ENCODE data around the gene WNT1. TPM values are rescaled to one million over a fixed set of nuclear protein-coding genes. Genes with fewer than 3 reads are reported as not detected.

Gene WNT1
- total RNA-seq, 2 donors from 2014 or later: not detected

DNA sequence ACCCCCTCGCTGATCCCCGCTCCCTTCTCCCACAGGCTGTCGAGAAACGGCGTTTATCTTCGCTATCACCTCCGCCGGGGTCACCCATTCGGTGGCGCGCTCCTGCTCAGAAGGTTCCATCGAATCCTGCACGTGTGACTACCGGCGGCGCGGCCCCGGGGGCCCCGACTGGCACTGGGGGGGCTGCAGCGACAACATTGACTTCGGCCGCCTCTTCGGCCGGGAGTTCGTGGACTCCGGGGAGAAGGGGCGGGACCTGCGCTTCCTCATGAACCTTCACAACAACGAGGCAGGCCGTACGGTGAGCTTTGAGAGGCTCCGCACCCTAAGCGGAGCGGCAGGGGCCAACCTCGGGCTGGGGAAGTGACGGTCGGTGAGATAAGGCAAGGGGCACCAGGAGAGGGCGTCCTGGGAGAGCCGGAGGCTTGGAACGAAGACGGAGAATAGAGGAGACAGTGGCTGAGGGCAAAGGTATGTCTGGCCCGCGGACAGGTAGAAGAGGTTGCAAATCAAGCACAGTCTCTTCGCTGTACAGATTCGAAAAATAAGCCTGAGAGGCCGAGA is 2.3 kb downstream of the WNT1 start:
- Mint-ChIP-seq H3K4me3 (peak overlapping the region; percentile 87), H3K27me3 (peaks cover 26 to 49% of the 10 kb centered on the region in 2 donors), H3K4me1 (ENCODE audit: low read depth in 2 of 2) (peaks cover 43 to 44% of the 10 kb centered on the region in 2 donors), H3K27ac (peak overlapping the region in 1 of 2 donors; percentile 31), H3K36me3 (no peaks in the 10 kb centered on the region), H3K9me3 (no peaks in the 10 kb centered on the region)
- DNase-seq (ENCODE audit: low spot score) (no peak), ATAC-seq (no peak)

GRCh38 chr12:48980953-48981756 is 3.0 kb downstream of the WNT1 start:
- H3K36me3 Mint-ChIP-seq: no peaks in the 10 kb centered on the region
- peaks cover 31 to 51% of the 10 kb centered on the region in 2 donors for H3K27me3 Mint-ChIP-seq
- ATAC-seq: peak; percentile 43 to 59

GRCh38 chr12:48981757-48982157 is 3.6 kb downstream of the WNT1 start:
- Mint-ChIP-seq H3K4me3 (peak overlapping the region; percentile 87), H3K9me3 (no peaks in the 10 kb centered on the region), H3K36me3 (no peaks in the 10 kb centered on the region), H3K27ac (peak overlapping the region; percentile 34 to 66), H3K27me3 (peaks cover 33 to 53% of the 10 kb centered on the region in 2 donors), H3K4me1 (ENCODE audit: low read depth in 2 of 2) (peaks cover 43 to 44% of the 10 kb centered on the region in 2 donors)
- ATAC-seq (no peak), DNase-seq (ENCODE audit: low spot score) (no peak)

More at GRCh38 chr12:48980953-48981756, 3.0 kb downstream of the WNT1 start:
- Mint-ChIP-seq H3K9me3 (no peaks in the 10 kb centered on the region), H3K4me1 (ENCODE audit: low read depth in 2 of 2) (peaks cover 43 to 44% of the 10 kb centered on the region in 2 donors), H3K4me3 (peak overlapping the region; percentile 87), H3K27ac (peak overlapping the region; percentile 34 to 66)
- DNase-seq (ENCODE audit: low spot score): peak; percentile 63

DNA sequence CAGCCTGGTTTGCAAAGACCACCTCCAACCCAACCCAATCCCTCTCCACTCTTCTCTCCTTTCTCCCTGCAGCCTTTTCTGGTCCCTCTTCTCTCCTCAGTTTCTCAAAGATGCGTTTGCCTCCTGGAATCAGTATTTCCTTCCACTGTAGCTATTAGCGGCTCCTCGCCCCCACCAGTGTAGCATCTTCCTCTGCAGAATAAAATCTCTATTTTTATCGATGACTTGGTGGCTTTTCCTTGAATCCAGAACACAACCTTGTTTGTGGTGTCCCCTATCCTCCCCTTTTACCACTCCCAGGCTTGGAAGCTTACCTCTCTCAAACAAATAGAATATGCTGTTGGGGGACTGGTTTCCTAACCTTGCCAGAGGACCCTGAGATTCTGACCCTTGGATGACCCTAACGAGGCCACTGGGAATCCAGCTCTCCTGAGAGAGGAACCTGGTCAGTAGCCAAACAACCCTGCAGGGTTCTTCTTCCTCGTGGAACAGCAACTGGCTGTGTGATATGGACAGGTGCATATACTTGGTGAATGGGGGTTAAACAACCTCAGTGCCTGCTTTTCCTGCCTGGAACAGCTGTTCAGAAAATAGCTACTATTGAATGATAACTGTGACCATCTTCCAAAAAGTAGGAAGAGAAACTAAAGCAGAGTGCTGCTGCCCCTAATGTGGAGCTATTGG is 4.4 kb downstream of the WNT1 start:
- Mint-ChIP-seq H3K27me3 (peaks cover 30 to 48% of the 10 kb centered on the region in 2 donors), H3K27ac (peak overlapping the region; percentile 34 to 66), H3K9me3 (no peaks in the 10 kb centered on the region), H3K36me3 (no peaks in the 10 kb centered on the region), H3K4me1 (ENCODE audit: low read depth in 2 of 2) (peaks cover 37 to 39% of the 10 kb centered on the region in 2 donors), H3K4me3 (peak overlapping the region; percentile 87)
- DNase-seq (ENCODE audit: low spot score) (no peak), ATAC-seq (no peak)

GRCh38 chr12:48985475-48985897 is 7.4 kb downstream of the WNT1 start:
- no peaks in the 10 kb centered on the region for H3K36me3 Mint-ChIP-seq
- no peak for ATAC-seq
- DNase-seq (ENCODE audit: low spot score): no peak
- H3K27me3 Mint-ChIP-seq: peaks cover 49% of the 10 kb centered on the region in 2 donors
- peaks cover 28% of the 10 kb centered on the region in 2 donors for H3K4me1 Mint-ChIP-seq (ENCODE audit: low read depth in 2 of 2)
- H3K9me3 Mint-ChIP-seq: no peaks in the 10 kb centered on the region
- H3K4me3 Mint-ChIP-seq: no peak overlapping the region
- peak overlapping the region in 1 of 2 donors; percentile 48 for H3K27ac Mint-ChIP-seq

DNA sequence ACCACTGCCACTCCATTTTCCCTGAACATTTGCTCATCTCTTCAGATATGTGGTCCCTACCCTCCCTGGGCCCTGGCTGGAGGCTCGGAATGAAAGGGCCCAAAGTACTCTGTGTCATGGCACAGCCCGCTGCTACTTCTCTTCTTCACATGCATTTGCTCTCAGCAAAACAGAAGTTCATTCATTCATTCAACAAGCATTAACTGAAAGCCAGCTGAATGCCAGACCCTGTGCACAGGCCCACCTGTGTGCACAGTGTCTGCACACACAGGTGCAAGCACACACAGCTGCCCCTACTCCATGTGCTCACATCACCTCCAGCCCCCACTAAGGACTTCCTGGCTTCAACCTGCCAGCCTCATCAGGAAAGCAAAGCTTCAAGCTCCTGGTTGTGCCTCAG is 7.8 kb downstream of the WNT1 start:
- no peak for DNase-seq (ENCODE audit: low spot score)
- peak overlapping the region in 1 of 2 donors; percentile 48 for H3K27ac Mint-ChIP-seq
- no peak for ATAC-seq
- peaks cover 25 to 26% of the 10 kb centered on the region in 2 donors for H3K4me1 Mint-ChIP-seq (ENCODE audit: low read depth in 2 of 2)
- H3K36me3 Mint-ChIP-seq: no peaks in the 10 kb centered on the region
- H3K9me3 Mint-ChIP-seq: no peaks in the 10 kb centered on the region
- H3K4me3 Mint-ChIP-seq: no peak overlapping the region
- H3K27me3 Mint-ChIP-seq: peaks cover 49 to 51% of the 10 kb centered on the region in 2 donors

GRCh38 chr12:48986720-48987291 is 8.7 kb downstream of the WNT1 start:
- ATAC-seq: no peak

GRCh38 chr12:48988030-48988649 is 10.0 kb downstream of the WNT1 start:
- Mint-ChIP-seq H3K9me3 (no peaks in the 10 kb centered on the region), H3K27ac (no peak overlapping the region), H3K27me3 (peaks cover 33 to 37% of the 10 kb centered on the region in 2 donors), H3K4me1 (ENCODE audit: low read depth in 2 of 2) (peaks cover 10 to 12% of the 10 kb centered on the region in 2 donors), H3K4me3 (no peak overlapping the region), H3K36me3 (no peaks in the 10 kb centered on the region)
- ATAC-seq (peak; percentile 71 to 83), DNase-seq (ENCODE audit: low spot score) (peak; percentile 74)

More at GRCh38 chr12:48986720-48987291, 8.7 kb downstream of the WNT1 start:
- no peaks in the 10 kb centered on the region for H3K9me3 Mint-ChIP-seq
- peaks cover 19% of the 10 kb centered on the region in 2 donors for H3K4me1 Mint-ChIP-seq (ENCODE audit: low read depth in 2 of 2)
- no peak overlapping the region for H3K4me3 Mint-ChIP-seq
- H3K27me3 Mint-ChIP-seq: peaks cover 43 to 46% of the 10 kb centered on the region in 2 donors
- DNase-seq (ENCODE audit: low spot score): no peak
- no peaks in the 10 kb centered on the region for H3K36me3 Mint-ChIP-seq
- H3K27ac Mint-ChIP-seq: no peak overlapping the region

DNA sequence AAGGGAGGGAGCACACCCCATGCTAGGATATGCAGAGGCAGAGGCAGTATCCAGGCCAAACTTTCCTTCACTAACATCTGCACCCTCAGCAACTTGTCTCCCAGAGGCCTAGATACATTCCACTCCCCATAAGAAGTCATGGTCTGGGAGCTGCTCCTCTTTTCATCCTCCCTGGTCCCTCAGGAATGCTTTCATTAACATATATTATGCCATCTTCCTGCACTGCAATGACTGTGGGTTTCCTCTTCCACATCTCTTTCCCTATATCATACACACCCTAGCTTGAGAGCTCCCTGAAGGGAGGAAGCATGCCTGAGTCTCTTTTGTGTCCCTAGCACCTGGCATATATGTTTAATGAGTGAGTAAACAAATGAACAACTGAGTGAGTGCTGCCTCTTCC is 12.4 kb downstream of the WNT1 start:
- peaks cover 15 to 21% of the 10 kb centered on the region in 2 donors for H3K4me1 Mint-ChIP-seq (ENCODE audit: low read depth in 2 of 2)

DNA sequence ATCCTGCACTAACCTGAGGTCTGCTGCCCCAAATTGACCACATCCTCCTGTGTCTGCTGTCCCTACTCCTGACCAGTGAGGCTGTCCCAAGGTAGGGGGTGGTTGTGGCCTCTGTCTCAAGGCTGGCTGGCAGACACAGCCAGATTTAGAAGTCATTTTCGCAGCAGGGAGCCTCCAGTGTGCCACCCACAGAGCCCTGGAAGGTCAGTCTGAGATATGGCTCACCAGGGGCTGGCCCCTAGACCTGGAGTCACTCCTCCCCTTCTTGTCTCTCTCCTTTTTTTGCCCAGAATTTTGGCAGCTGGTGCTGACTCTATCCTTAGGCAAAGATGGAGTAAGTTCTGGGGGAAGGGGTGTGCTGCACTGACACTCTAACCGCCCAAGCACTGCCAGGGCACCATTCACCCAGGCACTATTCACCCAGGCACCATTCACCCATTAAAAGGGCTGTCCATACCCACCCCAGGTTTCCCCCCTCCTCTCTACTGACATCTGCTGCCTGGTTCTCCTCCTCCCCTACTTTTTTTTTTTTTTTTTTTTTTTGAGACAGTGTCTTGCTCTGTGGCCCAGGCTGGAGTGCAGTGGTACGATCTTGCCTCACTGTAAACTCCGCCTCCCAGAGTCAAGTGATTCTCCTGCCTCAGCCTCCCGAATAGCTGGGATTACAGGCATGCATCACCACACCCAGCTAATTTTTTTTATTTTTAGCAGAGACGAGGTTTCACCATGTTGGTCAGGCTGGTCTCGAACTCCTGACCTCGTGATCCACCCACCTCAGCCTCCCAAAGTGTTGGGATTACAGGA is 13.3 kb downstream of the WNT1 start:
- Mint-ChIP-seq H3K27ac (no peak overlapping the region), H3K36me3 (no peaks in the 10 kb centered on the region), H3K4me3 (no peak overlapping the region), H3K4me1 (ENCODE audit: low read depth in 2 of 2) (peaks cover 23 to 25% of the 10 kb centered on the region in 2 donors), H3K9me3 (no peaks in the 10 kb centered on the region), H3K27me3 (peaks cover 38 to 52% of the 10 kb centered on the region in 2 donors)
- DNase-seq (ENCODE audit: low spot score): no peak
- no peak for ATAC-seq

More for the DNA sequence above, 12.4 kb downstream of the WNT1 start:
- no peak for DNase-seq (ENCODE audit: low spot score)
- Mint-ChIP-seq H3K27me3 (peaks cover 39 to 50% of the 10 kb centered on the region in 2 donors), H3K27ac (no peak overlapping the region), H3K36me3 (no peaks in the 10 kb centered on the region), H3K9me3 (no peaks in the 10 kb centered on the region), H3K4me3 (no peak overlapping the region)
- ATAC-seq: no peak

DNA sequence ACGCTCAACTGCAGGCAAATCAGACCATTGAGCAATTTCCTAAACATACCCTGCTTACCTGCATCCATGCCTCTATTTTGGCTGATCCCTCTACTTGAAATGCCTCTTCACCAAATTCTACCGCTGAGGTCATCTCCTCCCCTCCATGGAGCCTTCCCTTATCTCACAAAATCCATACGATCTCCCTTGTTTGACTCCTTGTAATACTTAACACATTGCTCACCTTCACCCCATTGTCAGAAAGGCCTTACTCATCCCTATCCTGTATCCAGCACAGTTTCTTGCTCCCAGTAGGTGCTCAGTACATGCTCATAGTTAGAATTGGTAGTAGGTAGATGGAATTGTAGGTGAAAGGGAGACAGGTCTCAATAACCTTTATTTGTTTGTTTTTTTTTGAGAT is 15.7 kb downstream of the WNT1 start:
- DNase-seq (ENCODE audit: low spot score): no peak
- H3K27me3 Mint-ChIP-seq: peaks cover 40 to 41% of the 10 kb centered on the region in 2 donors
- ATAC-seq: no peak
- H3K9me3 Mint-ChIP-seq: no peaks in the 10 kb centered on the region
- H3K36me3 Mint-ChIP-seq: no peaks in the 10 kb centered on the region
- H3K4me3 Mint-ChIP-seq: no peak overlapping the region
- H3K4me1 Mint-ChIP-seq (ENCODE audit: low read depth in 2 of 2): peaks cover 19 to 27% of the 10 kb centered on the region in 2 donors
- H3K27ac Mint-ChIP-seq: no peak overlapping the region

- no peaks in the 10 kb centered on the region for H3K9me3 Mint-ChIP-seq
- H3K27ac Mint-ChIP-seq: no peak overlapping the region
- H3K36me3 Mint-ChIP-seq: no peaks in the 10 kb centered on the region
- DNase-seq (ENCODE audit: low spot score) (no peak), ATAC-seq (no peak)
- no peak overlapping the region for H3K4me3 Mint-ChIP-seq
- peaks cover 36 to 37% of the 10 kb centered on the region in 2 donors for H3K27me3 Mint-ChIP-seq
- H3K4me1 Mint-ChIP-seq (ENCODE audit: low read depth in 2 of 2): peaks cover 21 to 27% of the 10 kb centered on the region in 2 donors
Measured at GRCh38 chr12:48994224-48995085, 16.3 kb downstream of the WNT1 start.
